HG03571 (cell line): ENCODE results near the gene CCDC192.
"Not testable (repeated sequence)": the region's sequence is repeated elsewhere in the genome, so short reads cannot be mapped to it uniquely, and the experiment has no call there.

ENCODE experiments used
- ATAC-seq: cut with Tn5 transposase; IDR thresholded peaks from one replicate; pipeline ENCODE4 v1.9.1; 2021; ENCODE audit not compliant: unreplicated experiment

CCDC192 gene, protein sequence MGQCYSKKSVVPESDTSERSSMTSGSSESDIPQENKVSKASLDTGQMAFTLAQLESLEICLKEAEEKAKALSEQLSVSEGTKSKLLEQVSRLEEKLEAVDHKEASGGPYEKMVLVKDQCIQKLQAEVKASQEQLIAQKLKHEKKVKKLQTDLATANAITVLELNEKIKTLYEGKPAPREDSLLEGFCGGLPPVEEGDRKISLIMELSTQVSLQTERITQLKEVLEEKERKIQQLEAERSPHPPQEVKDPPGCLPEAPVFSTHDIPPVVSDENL

DNA sequence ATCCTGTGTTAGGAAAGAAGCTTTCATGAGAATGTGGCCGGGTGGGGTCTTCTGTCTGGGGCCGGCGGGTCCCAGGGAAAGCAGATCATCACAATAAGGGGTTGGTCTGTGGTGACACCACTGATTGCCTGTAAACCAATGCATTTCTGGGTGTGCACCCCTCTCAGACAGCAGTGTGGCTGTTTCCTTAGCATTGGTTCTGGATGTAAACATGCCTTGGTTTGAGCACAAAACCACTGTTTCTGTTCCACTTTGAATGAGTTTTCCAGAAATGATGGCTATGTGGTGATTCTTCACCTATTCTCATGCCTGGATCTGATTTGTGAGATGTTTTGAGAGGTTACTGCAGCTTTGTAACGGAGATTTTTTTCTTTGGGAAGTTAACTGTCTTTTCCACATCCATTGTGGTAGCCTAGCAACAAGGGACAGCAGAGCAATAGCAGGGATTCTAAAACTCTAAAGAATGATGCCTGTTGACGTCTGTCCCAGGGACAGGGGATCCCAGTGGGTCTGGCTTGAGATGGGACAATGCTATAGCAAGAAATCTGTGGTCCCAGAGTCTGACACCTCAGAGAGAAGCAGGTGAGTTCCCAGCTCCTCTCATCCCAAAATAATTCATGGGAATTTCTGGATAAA is at the start of gene CCDC192:
TSS of gene CCDC192 (plus strand) at position 466 of the 636 bp plus-strand sequence. CDS start at position 521, 55 bp downstream.
- no peak for ATAC-seq

DNA sequence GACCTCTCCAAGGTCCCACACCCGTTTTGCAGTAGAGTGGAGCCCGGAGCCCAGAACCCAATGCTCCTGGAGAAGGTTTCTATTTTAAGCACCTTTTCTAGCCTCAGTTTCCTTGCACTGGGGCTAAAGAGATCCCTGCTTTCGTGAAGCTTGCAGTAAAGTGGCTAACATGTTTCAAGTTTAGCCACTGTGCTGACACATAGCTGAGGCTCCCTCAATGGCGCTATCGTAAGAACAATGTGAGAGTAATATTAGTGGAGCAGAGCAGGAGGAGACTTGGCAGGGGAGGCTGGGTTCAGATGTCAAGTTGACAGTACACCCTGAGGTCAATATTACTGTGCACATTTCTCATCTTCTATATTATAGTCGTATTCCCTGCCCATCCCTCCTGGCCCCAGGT is 46.4 kb upstream of the CCDC192 start:
- ATAC-seq = no peak

DNA sequence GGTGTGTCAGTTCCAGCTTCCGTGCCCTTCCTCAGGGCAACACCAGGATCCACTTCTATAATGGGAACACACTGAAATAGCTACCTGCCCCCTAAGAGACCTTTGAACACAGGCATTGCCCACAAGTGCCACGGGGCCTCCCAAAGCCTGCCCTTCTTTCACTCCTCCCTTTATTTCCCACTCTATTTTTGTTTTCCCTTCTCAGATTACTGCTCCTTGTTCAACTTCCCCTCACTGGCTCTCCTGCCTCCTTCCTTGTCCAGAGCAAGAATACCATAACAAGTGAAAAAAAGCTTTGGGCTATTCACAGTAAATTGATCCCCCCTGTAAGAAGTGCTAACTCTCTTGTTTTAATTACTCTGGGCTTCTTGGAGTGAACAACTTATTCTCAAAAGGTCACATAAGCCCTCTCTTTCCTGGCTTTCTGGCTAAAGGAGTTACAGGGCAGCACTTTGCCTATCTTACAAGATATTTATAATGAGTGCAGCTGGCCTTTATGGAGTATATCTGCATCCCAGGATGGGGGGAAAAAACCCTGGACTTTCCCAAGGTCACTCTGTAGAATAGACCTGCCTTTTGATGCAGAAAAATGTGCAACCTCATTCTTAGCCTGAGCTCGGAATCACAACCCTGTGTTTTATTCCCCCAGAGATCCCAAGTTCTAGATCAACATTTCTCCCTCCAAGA is 43.0 kb upstream of the CCDC192 start:
- ATAC-seq = no peak

DNA sequence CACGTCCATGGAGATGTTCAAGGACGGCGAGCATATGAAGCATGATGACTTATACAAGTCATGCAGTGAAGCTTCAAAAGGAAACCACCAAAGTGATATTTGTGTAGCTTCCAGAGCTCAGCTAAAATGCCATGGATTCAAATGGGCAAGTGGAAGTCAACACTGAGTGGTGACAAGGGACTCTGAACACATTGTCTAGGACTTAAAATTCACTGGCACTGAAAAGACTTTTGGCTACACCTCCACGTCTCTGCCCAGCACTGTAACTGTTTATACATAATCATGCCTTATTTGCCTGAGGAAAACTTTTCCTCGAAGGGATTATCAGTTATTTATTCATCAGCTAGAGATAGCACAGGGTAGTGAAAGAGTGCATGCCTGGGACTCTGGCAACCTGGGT is 39.1 kb upstream of the CCDC192 start:
- ATAC-seq = no peak

DNA sequence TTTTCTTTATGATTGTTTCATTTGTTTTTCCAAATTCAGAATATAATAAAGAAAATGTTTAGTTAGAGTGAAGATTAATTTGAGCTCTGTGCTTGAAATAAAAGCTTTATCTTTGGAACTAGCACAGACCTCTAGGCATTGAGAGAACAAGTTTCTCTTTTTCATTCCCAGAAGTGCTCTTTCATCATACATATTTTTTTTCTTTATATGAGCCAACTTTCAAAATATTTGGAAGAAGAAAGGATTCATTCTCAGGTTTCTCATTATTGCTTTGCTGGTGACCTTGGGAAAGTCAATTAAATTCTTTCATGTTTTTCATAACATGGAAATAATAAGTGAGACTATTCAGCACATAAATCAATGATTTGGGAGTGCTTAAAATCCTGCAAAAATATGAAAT is 37.5 kb upstream of the CCDC192 start:
- ATAC-seq = no peak

DNA sequence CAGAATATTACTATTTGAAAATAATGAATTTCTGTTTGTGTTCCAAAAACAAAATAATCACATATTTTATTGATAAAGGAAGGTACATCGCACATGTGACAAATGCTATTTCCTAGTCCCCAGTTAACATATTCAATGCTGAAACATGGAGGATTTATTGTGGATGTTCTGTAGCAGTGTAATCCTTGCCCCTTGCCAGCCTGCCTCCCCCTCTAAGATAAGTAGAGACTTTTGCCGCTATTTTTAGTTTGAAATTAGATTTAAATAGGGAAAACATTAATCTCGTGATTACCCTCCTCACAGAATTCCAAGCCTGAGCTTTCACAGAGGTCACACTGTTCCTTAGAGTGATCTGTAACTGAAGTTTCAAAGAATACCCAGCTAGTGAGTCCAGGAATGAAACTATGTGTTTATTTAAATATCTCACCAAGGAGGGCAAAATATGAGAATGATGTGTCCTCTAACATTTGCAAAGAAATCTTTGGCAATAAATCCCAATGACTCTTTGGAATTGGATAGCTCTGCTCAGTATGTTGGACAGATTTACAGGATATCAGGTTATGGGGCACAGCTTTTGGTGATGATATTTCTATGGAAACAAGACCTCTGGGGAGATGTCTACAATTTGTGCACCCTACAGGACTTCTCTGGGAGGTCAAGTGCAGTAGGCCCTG is 37.0 kb upstream of the CCDC192 start:
- no peak for ATAC-seq

DNA sequence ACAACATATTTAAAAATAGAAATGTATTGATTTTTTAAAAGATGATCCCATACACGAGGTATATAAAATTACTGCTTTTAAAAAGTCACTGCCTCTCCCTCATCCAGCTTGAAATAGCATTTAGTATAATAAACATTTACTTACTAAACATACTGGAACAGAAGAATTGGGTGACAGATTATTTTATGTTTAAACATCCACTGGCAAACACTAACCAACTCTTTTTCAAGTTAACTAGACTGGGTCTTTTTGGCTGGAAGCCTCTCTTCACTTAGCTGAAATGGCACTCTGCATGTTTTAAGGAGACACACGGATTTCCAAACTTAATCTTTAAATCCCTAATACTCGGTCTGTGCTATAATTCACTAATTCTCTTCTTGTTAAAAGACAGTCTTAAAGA is 35.3 kb upstream of the CCDC192 start:
- ATAC-seq = no peak

DNA sequence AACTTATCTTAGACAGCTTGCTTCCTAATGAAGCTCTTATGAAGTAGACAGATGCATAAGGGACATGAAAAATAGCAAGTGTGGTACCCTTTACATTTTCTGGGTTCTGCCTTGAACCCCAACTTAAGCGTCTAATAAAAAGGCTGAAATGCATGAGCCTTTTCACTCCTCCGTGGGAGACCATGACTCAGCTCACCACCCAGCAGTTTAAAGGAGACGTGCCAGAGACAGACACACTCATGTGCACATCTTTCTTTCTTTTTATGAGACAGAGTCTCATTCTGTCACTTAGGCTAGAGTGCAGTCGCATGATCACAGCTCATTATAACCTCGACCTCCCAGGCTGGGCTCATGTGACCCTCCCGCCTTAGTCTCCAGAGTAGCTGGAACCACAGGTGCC is 32.0 kb upstream of the CCDC192 start:
- no peak for ATAC-seq

DNA sequence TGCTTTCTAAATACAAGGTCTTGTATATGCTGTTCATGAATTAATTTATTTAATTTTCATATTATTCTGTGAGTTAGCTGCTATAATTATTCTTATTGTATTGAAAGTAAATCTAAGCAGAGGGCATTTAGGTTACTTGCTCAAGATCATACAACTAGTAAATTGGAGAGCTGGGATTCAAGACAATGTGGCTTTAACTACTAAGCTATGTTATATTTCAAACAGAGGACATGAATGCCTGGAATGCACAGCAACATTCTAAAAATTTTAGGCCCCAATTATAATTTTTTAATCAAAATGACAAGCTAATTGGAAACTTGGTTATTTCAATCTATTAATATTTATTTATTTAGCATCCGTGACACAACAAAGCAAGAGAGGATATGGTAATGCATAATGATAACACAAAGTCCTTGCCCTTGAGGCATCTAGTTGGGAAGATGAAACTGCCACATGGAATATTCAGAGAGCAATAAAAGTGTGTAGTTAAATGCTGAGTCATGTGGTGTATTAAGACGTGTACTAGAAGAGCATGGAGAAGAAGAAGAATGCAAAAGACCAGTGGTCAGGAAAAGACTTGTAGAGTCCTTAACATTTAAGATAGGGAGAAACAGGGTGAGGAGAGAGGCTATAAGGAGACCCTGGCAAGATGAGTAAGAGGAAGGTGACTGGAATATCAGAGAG is 29.9 kb upstream of the CCDC192 start:
- no peak for ATAC-seq

DNA sequence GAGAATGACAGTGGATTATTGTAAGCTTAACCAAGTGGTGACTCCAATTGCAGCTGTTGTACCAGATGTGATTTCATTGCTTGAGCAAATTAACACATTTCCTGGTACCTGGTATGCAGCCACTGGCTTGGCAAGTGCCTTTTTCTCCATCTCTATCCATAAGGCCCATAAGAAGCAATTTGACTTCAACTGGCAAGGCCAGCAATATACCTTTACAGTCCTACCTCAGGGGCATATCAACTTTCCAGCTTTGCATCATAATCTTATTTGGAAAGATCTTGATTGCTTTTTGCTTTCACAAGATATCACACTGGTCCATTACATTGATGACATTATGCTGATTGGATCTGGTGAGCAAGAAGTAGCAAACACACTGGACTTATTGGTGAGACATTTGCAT is 26.2 kb upstream of the CCDC192 start:
- not testable (repeated sequence) for ATAC-seq

DNA sequence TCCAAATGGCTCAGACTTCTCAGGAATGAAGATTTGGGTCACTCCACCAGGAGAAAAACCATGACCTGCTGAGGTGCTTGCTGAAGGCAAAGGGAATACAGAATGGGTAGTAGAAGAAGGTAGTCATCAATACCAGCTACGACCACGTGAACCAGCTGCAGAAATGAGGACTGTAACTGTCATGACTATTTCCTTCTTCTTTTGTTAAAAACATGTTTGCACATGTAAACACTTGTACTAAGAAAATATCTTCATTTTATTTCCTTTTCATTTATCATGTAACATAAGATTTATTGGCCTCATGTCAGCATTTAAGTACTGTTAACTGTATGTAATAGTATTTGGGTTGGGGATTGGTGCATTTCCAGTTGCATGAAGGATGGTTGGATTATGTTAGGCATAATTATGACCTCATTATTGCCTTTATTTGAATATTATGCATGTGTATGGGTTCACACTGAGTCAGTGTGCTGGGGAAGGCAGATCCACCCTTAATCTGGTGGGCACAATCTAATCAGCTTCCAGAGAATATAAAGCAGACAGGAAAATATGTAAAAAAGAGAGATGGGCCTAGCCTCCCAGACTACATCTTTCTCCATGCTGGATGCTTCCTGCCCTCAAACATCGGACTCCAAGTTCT is 23.4 kb upstream of the CCDC192 start:
- ATAC-seq = not testable (repeated sequence)

DNA sequence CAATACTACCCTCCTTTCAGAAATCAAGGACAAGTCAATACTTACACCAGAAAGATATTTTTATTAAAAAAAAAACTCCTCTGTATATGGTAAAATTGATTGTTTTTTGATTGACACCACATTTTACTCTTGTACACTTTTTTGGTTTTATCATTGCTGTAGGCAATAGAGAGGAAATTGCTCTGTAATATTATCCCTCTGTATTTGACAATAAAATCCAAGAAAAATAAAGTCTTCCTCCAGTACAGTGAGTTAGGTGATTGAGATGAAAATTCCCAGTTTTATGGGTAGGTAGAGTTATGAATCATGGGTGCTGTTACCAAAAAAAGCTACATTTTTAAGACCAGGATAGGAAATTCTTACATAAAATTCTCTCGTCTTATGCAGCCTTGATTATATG is 22.6 kb upstream of the CCDC192 start:
- no peak for ATAC-seq

DNA sequence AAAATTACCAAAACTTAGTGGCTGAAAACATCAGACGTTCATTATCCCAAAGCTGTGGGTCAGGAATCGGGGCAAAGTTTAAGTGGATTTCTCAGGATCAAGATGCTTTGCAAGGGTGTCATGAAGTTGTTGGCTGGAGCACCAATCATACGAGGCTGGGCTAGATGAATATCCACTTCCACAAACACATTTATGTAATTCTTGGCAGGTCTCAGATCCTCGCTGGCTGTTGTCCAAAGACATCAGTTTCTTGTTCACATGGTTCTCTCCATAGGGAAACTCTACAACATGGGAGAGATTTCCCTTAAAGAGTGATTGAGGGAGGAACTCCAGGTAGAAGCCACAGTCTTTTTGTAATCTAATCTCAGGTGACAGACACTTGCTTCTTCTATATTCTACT is 20.2 kb upstream of the CCDC192 start:
- ATAC-seq = no peak

DNA sequence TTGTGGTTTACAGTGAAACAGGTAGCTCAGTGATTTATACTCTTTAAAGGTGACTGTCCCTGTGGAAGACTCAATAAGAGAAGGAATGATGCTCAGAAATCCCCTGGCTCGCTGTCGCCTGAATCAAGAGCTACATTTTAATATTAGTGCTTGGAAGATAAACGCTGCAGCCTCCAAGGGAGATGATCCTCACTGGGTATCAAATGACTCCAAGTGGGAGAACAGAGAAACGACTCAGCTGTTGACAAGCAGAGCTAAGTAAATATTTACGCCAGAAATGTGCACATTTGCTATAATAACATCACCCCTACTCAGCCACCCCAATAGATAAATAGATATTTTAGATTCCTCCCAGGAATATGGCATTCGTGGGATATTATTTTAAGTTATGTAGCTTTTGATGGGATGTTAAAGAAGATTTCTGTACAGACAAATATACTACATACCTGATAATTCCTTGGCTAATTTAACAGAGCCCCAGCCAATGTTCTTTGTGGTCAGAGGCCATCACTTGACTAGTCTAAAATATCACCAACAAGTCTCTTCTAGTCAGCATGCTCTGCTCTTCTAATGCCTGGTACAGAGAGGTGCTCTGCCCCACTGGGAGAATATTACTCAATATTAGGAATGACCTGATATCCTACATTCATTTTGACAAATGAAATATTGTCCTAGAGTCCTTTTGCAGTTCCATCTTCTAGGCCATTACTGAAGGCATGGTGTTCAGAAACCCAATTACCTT is 18.3 kb upstream of the CCDC192 start:
- no peak for ATAC-seq

DNA sequence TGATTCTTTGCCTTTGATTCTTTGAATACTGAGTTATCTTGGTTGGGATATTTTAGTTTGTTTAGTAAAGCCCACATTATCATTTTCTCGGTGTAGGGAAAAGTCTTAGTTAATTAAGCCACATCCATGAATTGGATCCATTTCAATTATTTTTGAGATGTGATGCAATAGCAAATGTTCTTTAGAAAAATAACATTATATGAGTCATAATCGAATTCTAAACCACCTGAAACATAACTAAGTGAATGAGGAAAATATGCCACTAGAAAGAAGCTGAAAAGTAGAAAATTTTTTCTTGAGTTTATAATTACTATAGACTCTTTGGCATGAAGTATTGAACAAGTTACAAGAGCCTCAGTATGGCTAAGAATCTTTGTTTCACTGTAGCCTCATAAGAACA is 17.5 kb upstream of the CCDC192 start:
- no peak for ATAC-seq

DNA sequence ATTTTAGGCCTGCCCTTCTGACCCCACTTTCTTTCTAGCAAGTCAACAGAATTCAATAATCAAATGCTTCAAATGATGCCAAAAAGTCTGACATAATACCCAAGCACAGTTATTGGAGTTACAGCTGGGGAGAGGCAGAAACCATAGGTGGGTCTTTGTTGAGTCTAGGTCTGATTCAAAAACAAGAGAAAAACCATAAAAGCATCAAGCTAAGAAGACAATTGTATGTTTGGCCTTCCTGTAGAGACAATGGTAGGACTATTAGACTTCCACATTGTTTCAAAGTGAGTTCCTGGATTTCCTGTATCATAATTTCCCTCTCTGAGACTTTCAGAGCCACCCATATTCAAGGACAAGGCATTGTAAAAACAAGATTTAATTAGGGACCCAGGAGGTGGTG is 16.8 kb upstream of the CCDC192 start:
- no peak for ATAC-seq

DNA sequence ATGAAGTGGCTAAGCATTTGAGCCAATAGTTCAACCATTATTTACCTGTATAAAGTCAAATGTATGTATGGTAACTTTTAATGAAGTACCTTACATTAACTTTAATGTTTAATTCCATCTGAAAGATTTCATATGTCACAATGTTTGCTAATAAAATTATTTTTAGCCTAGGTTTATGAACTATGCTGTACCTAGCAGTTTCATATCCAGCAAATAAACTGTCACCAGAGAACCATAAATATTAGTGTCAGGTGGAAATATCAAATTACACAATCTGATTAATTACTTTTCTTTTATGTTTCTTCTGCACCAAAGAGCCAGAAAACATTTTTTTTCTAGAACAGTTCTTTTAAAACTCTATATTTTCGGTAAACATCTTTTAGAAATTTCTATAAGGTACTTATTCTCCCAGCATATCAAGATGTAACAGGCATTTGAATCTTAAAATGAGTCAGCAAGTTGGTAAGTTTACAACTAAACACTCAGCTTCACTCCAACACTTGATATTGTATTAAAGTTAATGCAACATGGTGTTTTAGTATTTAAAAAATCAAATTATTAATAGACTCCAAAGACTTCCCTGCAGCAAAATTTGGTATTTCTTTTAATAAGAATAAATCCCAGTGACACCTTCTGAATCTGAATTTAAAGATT is 8.5 kb upstream of the CCDC192 start:
- ATAC-seq = no peak

DNA sequence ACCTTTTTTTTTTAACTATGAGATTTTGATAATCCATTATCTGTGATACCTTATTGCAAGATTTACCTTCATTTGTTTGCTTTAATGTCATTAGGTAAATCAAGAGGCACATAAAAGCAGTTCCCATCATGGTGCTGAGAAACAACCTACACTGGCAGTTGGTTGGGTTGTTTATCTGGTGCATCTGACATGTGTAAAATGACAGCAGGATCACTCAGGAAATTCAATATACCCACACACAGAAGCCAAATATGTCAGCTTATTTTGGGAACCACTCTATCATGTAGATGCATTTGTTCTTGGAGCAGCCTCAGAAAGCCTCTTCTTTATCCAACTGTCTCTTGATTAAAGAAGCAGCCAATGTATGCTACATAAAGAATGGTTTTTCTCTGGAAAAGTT is 7.8 kb upstream of the CCDC192 start:
- no peak for ATAC-seq

DNA sequence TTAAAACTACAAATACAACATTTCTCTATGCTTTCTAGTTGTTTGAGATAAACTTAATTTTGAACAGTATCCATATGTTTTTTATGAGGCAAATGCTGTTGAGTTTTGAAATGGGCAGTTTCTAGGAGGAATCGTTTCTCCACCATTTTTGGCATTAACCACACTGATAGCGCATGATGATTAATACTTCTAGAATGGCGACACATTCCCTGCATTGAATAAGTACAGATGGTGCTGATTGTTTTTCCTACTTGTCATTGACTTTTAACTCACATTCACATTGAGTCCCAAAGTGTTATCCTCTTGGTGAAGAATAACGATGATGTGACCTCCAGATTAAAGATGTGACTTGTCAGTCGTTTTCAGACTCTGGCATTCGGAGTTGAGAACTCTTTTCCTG is 6.5 kb upstream of the CCDC192 start:
- no peak for ATAC-seq
